IMR-90 (cell line): Measurements from ENCODE around the gene YJU2. TPM values are rescaled to one million over a fixed set of nuclear protein-coding genes. Genes with fewer than 3 reads are reported as not detected.

ENCODE experiments used
- ATAC-seq: fragments of 200-7000 bp; cut with Tn5 transposase; 2 replicates; pipeline ENCODE4 v1.9.1; 2020; ENCODE audit warnings: low read depth, mild to moderate bottlenecking, moderate library complexity
- BruUV-seq: library from RNA; stranded (reverse); fragments of 400-500 nt; replicated peaks from 2 replicates; lab custom pipeline; 2021; lab: Mats Ljungman, UMichigan
- CTCF ChIA-PET: fragments of 300-600 bp; formaldehyde crosslinking; extraction: SDS; loops from one replicate; lab custom pipeline; 2021; ENCODE audit warnings: antibody characterized with exemption; lab: Yijun Ruan, JAX
- POLR2A ChIA-PET: fragments of 300-600 bp; sonication (Branson Sonifier 250); formaldehyde crosslinking; loops from one replicate; lab custom pipeline; 2022; ENCODE audit warnings: antibody characterized with exemption; ENCODE audit not compliant: unreplicated experiment; lab: Charles Lee
- DNase-seq: peaks from one replicate; pipeline ENCODE4 v3.0.0; 2013
- H2AFZ ChIP-seq: replicated peaks from 2 replicates; pipeline ENCODE3; 2013; ENCODE audit warnings: low read length, mild to moderate bottlenecking; ENCODE audit not compliant: poor library complexity
- H2AK5ac ChIP-seq: 2 replicates; pipeline ENCODE4 v1.6.1; 2013; ENCODE audit warnings: low read depth, low read length, inconsistent platforms
- H2AK9ac ChIP-seq: replicated peaks from 2 replicates; pipeline ENCODE3; 2013; ENCODE audit warnings: mild to moderate bottlenecking, low read depth, low read length, moderate library complexity; ENCODE audit not compliant: poor library complexity
- H2BK120ac ChIP-seq: 2 replicates; pipeline ENCODE4 v1.6.1; 2013; ENCODE audit warnings: low read depth, low read length, inconsistent platforms
- H2BK15ac ChIP-seq: 3 replicates; pipeline ENCODE4 v1.6.1; 2013; ENCODE audit warnings: low read depth, low read length, inconsistent platforms
- H2BK20ac ChIP-seq: 2 replicates; pipeline ENCODE4 v1.6.1; 2013; ENCODE audit warnings: low read depth, mild to moderate bottlenecking, inconsistent platforms, low read length, moderate library complexity
- H2BK5ac ChIP-seq: 2 replicates; pipeline ENCODE4 v1.6.1; 2013; ENCODE audit warnings: mild to moderate bottlenecking, low read depth, low read length, inconsistent platforms; ENCODE audit not compliant: poor library complexity, severe bottlenecking
- H3K14ac ChIP-seq: replicated peaks from 2 replicates; pipeline ENCODE4 v1.6.1; 2013; ENCODE audit warnings: low read depth, low read length, inconsistent platforms
- H3K18ac ChIP-seq: 2 replicates; pipeline ENCODE4 v1.6.1; 2013; ENCODE audit warnings: low read depth, low read length, control low read depth
- H3K23ac ChIP-seq: 2 replicates; pipeline ENCODE4 v1.6.1; 2013; ENCODE audit warnings: low read depth, low read length, inconsistent platforms
- H3K27ac ChIP-seq: 2 replicates; pipeline ENCODE4 v1.5.1; 2013; ENCODE audit warnings: mild to moderate bottlenecking, control low read depth, low read length; ENCODE audit not compliant: insufficient read depth
- H3K27me3 ChIP-seq: 2 replicates; pipeline ENCODE4 v1.6.1; 2013; ENCODE audit warnings: low read length; ENCODE audit not compliant: control insufficient read depth, insufficient read depth
- H3K36me3 ChIP-seq: 2 replicates; pipeline ENCODE4 v1.6.1; 2013; ENCODE audit warnings: low read length, mixed read lengths; ENCODE audit not compliant: control insufficient read depth, insufficient read depth
- H3K4ac ChIP-seq: 2 replicates; pipeline ENCODE4 v1.6.1; 2013; ENCODE audit warnings: low read depth, low read length, inconsistent platforms
- H3K4me1 ChIP-seq: 2 replicates; pipeline ENCODE4 v1.6.1; 2013; ENCODE audit warnings: low read length, mixed read lengths; ENCODE audit not compliant: control insufficient read depth, insufficient read depth
- H3K4me2 ChIP-seq: 2 replicates; pipeline ENCODE4 v1.6.1; 2013; ENCODE audit warnings: low read depth, mild to moderate bottlenecking, control low read depth, low read length, moderate library complexity
- H3K4me3 ChIP-seq: 2 replicates; pipeline ENCODE4 v1.5.1; 2013; ENCODE audit warnings: low read depth, mild to moderate bottlenecking, control low read depth, low read length, moderate library complexity; ENCODE audit not compliant: insufficient read depth
- H3K56ac ChIP-seq: 2 replicates; pipeline ENCODE4 v1.6.1; 2013; ENCODE audit warnings: low read length, inconsistent platforms; ENCODE audit not compliant: insufficient read depth; ENCODE audit errors: extremely low read depth
- H3K79me1 ChIP-seq, 2 experiments: 2 replicates each; pipeline ENCODE4 v1.6.1; 2013; ENCODE audit warnings: low read length in 2 of 2, inconsistent platforms in 1 of 2, low read depth in 1 of 2
- H3K9ac ChIP-seq: 2 replicates; pipeline ENCODE4 v1.6.1; 2013; ENCODE audit warnings: low read depth, low read length, control low read depth
- H3K9me1 ChIP-seq: 2 replicates; pipeline ENCODE4 v1.6.1; 2013; ENCODE audit warnings: low read length, inconsistent platforms; ENCODE audit not compliant: insufficient read depth
- H3K9me3 ChIP-seq: 2 replicates; pipeline ENCODE4 v1.6.1; 2013; ENCODE audit warnings: low read length; ENCODE audit not compliant: control insufficient read depth, insufficient read depth
- H4K20me1 ChIP-seq: 2 replicates; pipeline ENCODE4 v1.6.1; 2013; ENCODE audit warnings: low read length, inconsistent platforms; ENCODE audit not compliant: insufficient read depth
- H4K5ac ChIP-seq: 2 replicates; pipeline ENCODE4 v1.6.1; 2013; ENCODE audit warnings: mild to moderate bottlenecking, low read depth, low read length, control low read depth
- H4K8ac ChIP-seq, 2 experiments: 2 replicates each; pipeline ENCODE4 v1.6.1; 2013; ENCODE audit warnings: low read depth in 2 of 2, low read length in 2 of 2, control low read depth in 1 of 2, inconsistent platforms in 1 of 2
- H4K91ac ChIP-seq: 2 replicates; pipeline ENCODE4 v1.6.1; 2013; ENCODE audit warnings: low read depth, low read length, inconsistent platforms; ENCODE audit not compliant: insufficient read depth
- BHLHE40 ChIP-seq: fragments of 150-350 bp; IDR thresholded peaks from 2 replicates; pipeline ENCODE4 v1.6.1; 2016; ENCODE audit warnings: mild to moderate bottlenecking, low read depth, low read length
- CEBPB ChIP-seq: IDR thresholded peaks from 2 replicates; pipeline ENCODE4 v1.6.1; 2012; ENCODE audit warnings: low read depth, low read length, improper control_type of control experiment
- CHD1 ChIP-seq: IDR thresholded peaks from 2 replicates; pipeline ENCODE4 v1.6.1; 2012; ENCODE audit warnings: low read depth, low read length, improper control_type of control experiment
- CTCF ChIP-seq: conservative IDR thresholded peaks from 2 replicates; pipeline ENCODE4 v1.5.1; 2012; ENCODE audit warnings: mild to moderate bottlenecking, low read depth, low read length, improper control_type of control experiment
- ELK1 ChIP-seq: fragments of 150-350 bp; IDR thresholded peaks from 2 replicates; pipeline ENCODE4 v1.6.1; 2016; ENCODE audit warnings: low read depth, mild to moderate bottlenecking, low read length, moderate library complexity, borderline replicate concordance
- FOS ChIP-seq: fragments of 150-350 bp; IDR thresholded peaks from 2 replicates; pipeline ENCODE4 v1.6.1; 2016; ENCODE audit warnings: low read depth, low read length
- MAFK ChIP-seq: IDR thresholded peaks from 2 replicates; pipeline ENCODE4 v1.6.1; 2012; ENCODE audit warnings: low read depth, low read length, improper control_type of control experiment
- MAZ ChIP-seq: IDR thresholded peaks from 2 replicates; pipeline ENCODE4 v1.6.1; 2012; ENCODE audit warnings: low read depth, mild to moderate bottlenecking, low read length, improper control_type of control experiment, moderate library complexity, borderline replicate concordance
- MXI1 ChIP-seq: IDR thresholded peaks from 2 replicates; pipeline ENCODE4 v1.6.1; 2012; ENCODE audit warnings: low read depth, mild to moderate bottlenecking, low read length, moderate library complexity, borderline replicate concordance
- NFE2L2 ChIP-seq: fragments of 150-350 bp; IDR thresholded peaks from 2 replicates; pipeline ENCODE4 v1.6.1; 2016; ENCODE audit warnings: low read depth, mild to moderate bottlenecking, low read length
- POLR2A ChIP-seq: IDR thresholded peaks from 2 replicates; pipeline ENCODE4 v1.6.1; 2012; ENCODE audit warnings: mild to moderate bottlenecking, low read depth, low read length
- RAD21 ChIP-seq: IDR thresholded peaks from 2 replicates; pipeline ENCODE4 v1.6.1; 2012; ENCODE audit warnings: low read length, improper control_type of control experiment
- RCOR1 ChIP-seq: IDR thresholded peaks from 2 replicates; pipeline ENCODE4 v1.6.1; 2012; ENCODE audit warnings: mild to moderate bottlenecking, low read length, improper control_type of control experiment; ENCODE audit not compliant: insufficient replicate concordance
- RFX5 ChIP-seq: IDR thresholded peaks from 2 replicates; pipeline ENCODE4 v1.8.0; 2012; ENCODE audit warnings: low read depth, mild to moderate bottlenecking, low read length, moderate library complexity
- SMC3 ChIP-seq: fragments of 150-350 bp; IDR thresholded peaks from 2 replicates; pipeline ENCODE4 v1.6.1; 2016; ENCODE audit warnings: low read depth, mild to moderate bottlenecking, antibody characterized with exemption, low read length, moderate library complexity
- USF2 ChIP-seq: fragments of 150-350 bp; IDR thresholded peaks from 2 replicates; pipeline ENCODE4 v1.6.1; 2017; ENCODE audit warnings: mild to moderate bottlenecking, antibody characterized with exemption, low read length, low read depth
- WGBS, 2 experiments: methylation state at CpG; one replicate each; pipeline versions ENCODE4 v1.1.5 to v1.1.7; 2013; ENCODE audit warnings: missing lambda C conversion rate in 2 of 2; ENCODE audit not compliant: insufficient read length in 1 of 2; ENCODE audit errors: extremely low coverage in 2 of 2; 5-methylcytosine and 5-hydroxymethylcytosine counted together
- dilution Hi-C: fragments of 300-500 bp; cut with HindIII; formaldehyde crosslinking; loops from one replicate; pipeline ENCODE4 v1.14.3; 2018; ENCODE audit warnings: low sequenced_read_pairs; ENCODE audit not compliant: unreplicated experiment
- in situ Hi-C: fragments of 300-500 bp; cut with MboI; formaldehyde crosslinking; loops from 3 replicates; pipeline ENCODE4 v1.14.3; 2019; ENCODE audit warnings: low sequenced_read_pairs, inconsistent platforms, mixed read lengths
- intact Hi-C: fragments of 100-400 bp; cut with micrococcal nuclease; formaldehyde crosslinking; loops from 2 replicates; pipeline ENCODE4 v1.10.0; 2022
- polyA plus RNA-seq, 3 experiments: library from polyadenylated mRNA; depleted of rRNA; stranded (reverse); fragments of >200 nt; gene quantifications; 2 replicates each; pipeline ENCODE4 v1.2.3, GENCODE V29; 2012; ENCODE audit warnings: low replicate concordance in 1 of 3
- total RNA-seq: library from RNA; depleted of rRNA; stranded (reverse); fragments of >200 nt; gene quantifications from 2 replicates; pipeline ENCODE4 v1.2.3, GENCODE V29; 2012

YJU2 gene
- total and polyA plus RNA-seq, 2 of the 4 experiments (the other 2 are of a cell fraction) = 15.6 to 18.9 TPM

GRCh38 chr19:4228765-4229178 lies 18.1 kb upstream of the YJU2 start:
- Histone ChIP-seq H3K14ac (0 out of 2 replicates have a peak overlapping the region, but pooled peaks have one; percentile 10), H3K23ac (peak overlapping the region; percentile 42; the same call in 1 of the 2 replicates), H3K4me1 (peaks cover 8% of the 10 kb centered on the region; the same call in 1 of the 2 replicates), H4K91ac (no peak overlapping the region), H2BK20ac (no peak overlapping the region), H3K36me3 (no peaks in the 10 kb centered on the region), H3K4me2 (peak overlapping the region; percentile 35; the same call in 1 of the 2 replicates), H2BK120ac (peak overlapping the region; percentile 46; the same call in 1 of the 2 replicates), H3K27ac (no peak overlapping the region), H2AK5ac (0 out of 2 replicates have a peak overlapping the region, but pooled peaks have one; percentile 9), H2AFZ (peak overlapping the region; percentile 85), H4K20me1 (no peaks in the 10 kb centered on the region), H3K18ac (peak overlapping the region; percentile 9; the same call in 1 of the 2 replicates), H2AK9ac (no peak overlapping the region), H3K79me1 (no peaks in the 10 kb centered on the region), H3K56ac (no peak overlapping the region), H3K27me3 (peaks cover 6% of the 10 kb centered on the region), H4K5ac (peak overlapping the region; percentile 57; the same call in 1 of the 2 replicates), H3K9me3 (no peaks in the 10 kb centered on the region), H3K9me1 (no peaks in the 10 kb centered on the region; the same call in 1 of the 2 replicates), H2BK5ac (no peak overlapping the region), H3K9ac (no peak overlapping the region; the same call in 1 of the 2 replicates), H4K8ac (peak overlapping the region in 1 of 2 experiments; percentile 46; a peak in 3 of 4 replicates), H2BK15ac (no peak overlapping the region), H3K4ac (no peak overlapping the region), H3K4me3 (no peak overlapping the region)
- in situ Hi-C loops (no loop called here), dilution Hi-C loops (no loop called here), intact Hi-C loops (no loop called here)
- ATAC-seq (no peak), DNase-seq (no peak)
- 52% methylated on average over 2 of the region's 2 CpGs; no CpG with 5 or more reads in 1 of the 2 experiments for WGBS, 2 experiments
- ChIA-PET POLR2A (no interaction called here), CTCF (no interaction called here)
- TF ChIP-seq CEBPB (no peak), SMC3 (no peak), MAFK (no peak), USF2 (no peak), ELK1 (no peak), MAZ (no peak), NFE2L2 (no peak), RCOR1 (no peak), CTCF (no peak), RFX5 (no peak), FOS (no peak), MXI1 (no peak), CHD1 (no peak), BHLHE40 (no peak), POLR2A (no peak), RAD21 (no peak)
- BruUV-seq = no TSS peak
